GM06990 (cell line): ENCODE results near the gene ATF6.

ENCODE experiments used
- DNase-seq: peaks from one replicate; pipeline ENCODE4 v3.0.0-alpha.2; 2011; ENCODE audit not compliant: insufficient read length; ENCODE audit errors: extremely low read depth
- H3K27me3 ChIP-seq: replicated peaks from 2 replicates; pipeline ENCODE4 v1.6.0; 2011; ENCODE audit warnings: low read length; ENCODE audit not compliant: control insufficient read depth, insufficient read depth
- H3K36me3 ChIP-seq: 2 replicates; pipeline ENCODE4 v1.5.1; 2011; ENCODE audit warnings: low read length; ENCODE audit not compliant: control insufficient read depth, insufficient read depth
- H3K4me3 ChIP-seq: replicated peaks from 2 replicates; pipeline ENCODE4 v1.5.1; 2011; ENCODE audit warnings: low read depth, mild to moderate bottlenecking, control low read depth, low read length
- TF ChIP-seq, protein P1 (sequence below): IDR thresholded peaks from 2 replicates; pipeline ENCODE4 v1.5.1; 2011; ENCODE audit warnings: low read length, control low read depth, mild to moderate bottlenecking, inconsistent platforms; ENCODE audit not compliant: insufficient read depth, poor library complexity, severe bottlenecking

The ATF6 gene

DNA sequence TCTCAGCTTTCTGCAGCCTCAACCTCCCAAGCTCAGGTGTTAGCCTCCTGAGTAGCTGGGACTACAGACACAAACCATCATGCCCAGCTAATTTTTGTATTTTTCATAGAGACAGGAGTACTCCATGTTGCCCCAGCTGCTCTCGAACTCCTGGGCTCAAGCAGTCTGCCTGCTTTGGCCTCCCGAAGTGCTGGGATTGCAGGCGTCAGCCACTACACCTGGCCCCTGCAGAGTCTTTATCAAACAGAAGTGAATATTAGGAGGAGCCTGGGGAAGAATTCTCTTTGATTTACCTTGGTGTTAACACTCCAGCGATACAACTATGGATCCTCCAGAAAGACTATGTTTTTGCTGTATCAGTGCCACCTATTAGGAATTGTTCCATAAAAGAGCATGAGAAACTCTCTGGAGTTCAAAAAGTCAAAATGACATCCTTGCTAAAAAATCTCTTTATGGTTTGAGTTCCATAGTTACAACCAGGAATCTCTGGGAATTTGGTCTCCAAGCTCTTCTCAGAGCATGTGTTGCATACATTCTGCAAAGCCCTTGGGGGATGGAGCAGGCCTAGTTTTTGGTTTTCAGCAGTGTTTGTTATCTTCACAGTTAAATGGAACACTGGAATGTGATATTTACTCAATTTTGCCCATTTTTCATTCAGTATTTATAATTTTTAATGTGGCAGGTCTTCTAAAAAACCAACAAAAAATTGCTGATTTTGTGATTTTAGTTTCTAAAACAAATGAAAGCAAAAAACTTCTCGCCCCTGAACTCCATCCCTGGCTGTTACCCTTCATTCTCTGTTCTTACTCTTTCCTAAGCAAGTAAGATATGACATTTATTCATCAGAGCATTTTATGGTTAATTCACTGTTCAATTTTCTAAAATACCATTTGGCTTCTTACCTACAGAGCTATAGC lies 180.2 kb downstream of the ATF6 start:
- TF ChIP-seq, protein P1, sequence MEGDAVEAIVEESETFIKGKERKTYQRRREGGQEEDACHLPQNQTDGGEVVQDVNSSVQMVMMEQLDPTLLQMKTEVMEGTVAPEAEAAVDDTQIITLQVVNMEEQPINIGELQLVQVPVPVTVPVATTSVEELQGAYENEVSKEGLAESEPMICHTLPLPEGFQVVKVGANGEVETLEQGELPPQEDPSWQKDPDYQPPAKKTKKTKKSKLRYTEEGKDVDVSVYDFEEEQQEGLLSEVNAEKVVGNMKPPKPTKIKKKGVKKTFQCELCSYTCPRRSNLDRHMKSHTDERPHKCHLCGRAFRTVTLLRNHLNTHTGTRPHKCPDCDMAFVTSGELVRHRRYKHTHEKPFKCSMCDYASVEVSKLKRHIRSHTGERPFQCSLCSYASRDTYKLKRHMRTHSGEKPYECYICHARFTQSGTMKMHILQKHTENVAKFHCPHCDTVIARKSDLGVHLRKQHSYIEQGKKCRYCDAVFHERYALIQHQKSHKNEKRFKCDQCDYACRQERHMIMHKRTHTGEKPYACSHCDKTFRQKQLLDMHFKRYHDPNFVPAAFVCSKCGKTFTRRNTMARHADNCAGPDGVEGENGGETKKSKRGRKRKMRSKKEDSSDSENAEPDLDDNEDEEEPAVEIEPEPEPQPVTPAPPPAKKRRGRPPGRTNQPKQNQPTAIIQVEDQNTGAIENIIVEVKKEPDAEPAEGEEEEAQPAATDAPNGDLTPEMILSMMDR, result no peak
- no peaks in the 10 kb centered on the region for H3K27me3 ChIP-seq
- H3K4me3 ChIP-seq, result no peak overlapping the region
- DNase-seq, result no peak
- peaks cover 3% of the 10 kb centered on the region for H3K36me3 ChIP-seq

- Histone ChIP-seq H3K27me3 (no peaks in the 10 kb centered on the region), H3K36me3 (peaks cover 1% of the 10 kb centered on the region), H3K4me3 (no peak overlapping the region)
- no peak for DNase-seq
- TF ChIP-seq, protein P1, result no peak
These were observed 182.3 kb downstream of the ATF6 start for GRCh38 chr1:161948435-161948834.

DNA sequence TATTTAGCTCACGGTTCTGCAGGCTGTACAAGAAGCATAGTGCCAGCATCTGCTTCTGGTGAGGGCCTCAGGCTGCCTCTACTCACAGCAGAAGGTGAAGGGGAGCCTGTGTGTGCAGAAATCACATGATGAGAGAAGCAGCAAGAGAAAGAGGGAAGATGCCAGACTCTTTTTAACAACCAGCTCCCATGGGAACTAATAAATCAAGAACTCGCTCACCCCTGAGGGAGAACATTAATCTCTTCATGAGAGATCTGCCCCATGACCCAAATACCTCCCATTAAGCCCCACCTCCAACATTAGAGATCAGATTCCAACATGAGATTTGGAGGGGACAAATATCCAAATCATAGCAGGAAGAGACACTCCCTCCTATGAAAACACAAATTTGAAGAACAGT lies 183.4 kb downstream of the ATF6 start:
- Histone ChIP-seq H3K4me3 (no peak overlapping the region), H3K27me3 (no peaks in the 10 kb centered on the region), H3K36me3 (0 out of 2 replicates have a peak, but pooled peaks cover 1% of the 10 kb centered on the region)
- DNase-seq, result no peak
- TF ChIP-seq, protein P1, result no peak

DNA sequence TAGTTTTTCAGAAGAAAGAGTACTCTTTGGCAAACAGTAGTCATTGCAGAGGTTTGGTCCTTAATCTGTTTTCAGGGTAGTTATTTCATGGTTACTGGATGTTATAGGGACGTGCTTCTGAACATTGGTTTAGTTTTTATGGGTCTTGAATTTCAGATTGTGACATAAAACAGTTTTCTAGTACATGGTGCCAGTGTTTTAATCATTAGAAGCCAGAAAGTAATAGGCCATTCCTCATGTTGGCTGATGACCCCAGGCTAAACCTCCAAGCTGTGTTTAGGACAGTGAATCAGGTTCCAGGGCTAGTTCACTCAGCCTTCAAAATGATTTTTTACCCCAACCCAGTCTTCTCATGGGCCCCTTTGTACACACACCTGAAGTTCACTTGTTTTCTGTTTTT lies 184.3 kb downstream of the ATF6 start:
- no peak for DNase-seq
- H3K36me3 ChIP-seq, result 0 out of 2 replicates have a peak, but pooled peaks cover 1% of the 10 kb centered on the region
- no peaks in the 10 kb centered on the region for H3K27me3 ChIP-seq
- TF ChIP-seq, protein P1, result no peak
- no peak overlapping the region for H3K4me3 ChIP-seq

- TF ChIP-seq, protein P1, result no peak
- Histone ChIP-seq H3K36me3 (0 out of 2 replicates have a peak, but pooled peaks cover 1% of the 10 kb centered on the region), H3K4me3 (no peak overlapping the region), H3K27me3 (no peaks in the 10 kb centered on the region)
- no peak for DNase-seq
These were observed 185.5 kb downstream of the ATF6 start for GRCh38 chr1:161951646-161952045.
